ENCODE results near the gene CFLAR. TPM values are rescaled to one million over a fixed set of nuclear protein-coding genes. Genes with fewer than 3 reads are reported as not detected.

The CFLAR gene
- total and polyA plus RNA-seq, 2 experiments from 2014 or later = 5.1 to 13.5 TPM

DNA sequence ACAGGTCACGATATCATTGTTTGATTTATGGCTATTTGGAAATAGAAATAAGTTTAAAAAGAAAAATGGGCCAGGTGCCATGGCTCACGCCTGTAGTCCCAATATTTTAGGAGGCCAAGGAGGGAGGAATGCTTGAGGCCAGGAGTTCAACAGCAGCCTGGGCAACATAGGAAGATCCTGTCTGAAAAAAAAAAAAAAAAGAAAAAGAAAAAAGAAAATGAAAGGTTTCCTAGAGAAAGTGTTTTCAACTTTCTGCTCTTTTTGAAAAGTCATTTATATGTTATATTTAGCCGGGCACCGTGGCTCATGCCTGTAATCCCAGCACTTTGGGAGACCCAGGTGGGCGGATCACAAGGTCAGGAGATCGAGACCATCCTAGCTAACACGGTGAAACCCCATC is 41.0 kb upstream of the CFLAR start:
- Histone ChIP-seq H3K9me3 (ENCODE audit: low read depth) (no peaks in the 10 kb centered on the region), H3K4me3 (no peak overlapping the region), H3K36me3 (peaks cover 13% of the 10 kb centered on the region), H3K27me3 (no peaks in the 10 kb centered on the region), H3K4me1 (ENCODE audit: low read depth) (peaks cover 11% of the 10 kb centered on the region), H3K27ac (no peak overlapping the region)
- DNase-seq (ENCODE audit: low read depth in 1 of 2, low spot score in 1 of 2) = no peak
- TF ChIP-seq, protein P1, sequence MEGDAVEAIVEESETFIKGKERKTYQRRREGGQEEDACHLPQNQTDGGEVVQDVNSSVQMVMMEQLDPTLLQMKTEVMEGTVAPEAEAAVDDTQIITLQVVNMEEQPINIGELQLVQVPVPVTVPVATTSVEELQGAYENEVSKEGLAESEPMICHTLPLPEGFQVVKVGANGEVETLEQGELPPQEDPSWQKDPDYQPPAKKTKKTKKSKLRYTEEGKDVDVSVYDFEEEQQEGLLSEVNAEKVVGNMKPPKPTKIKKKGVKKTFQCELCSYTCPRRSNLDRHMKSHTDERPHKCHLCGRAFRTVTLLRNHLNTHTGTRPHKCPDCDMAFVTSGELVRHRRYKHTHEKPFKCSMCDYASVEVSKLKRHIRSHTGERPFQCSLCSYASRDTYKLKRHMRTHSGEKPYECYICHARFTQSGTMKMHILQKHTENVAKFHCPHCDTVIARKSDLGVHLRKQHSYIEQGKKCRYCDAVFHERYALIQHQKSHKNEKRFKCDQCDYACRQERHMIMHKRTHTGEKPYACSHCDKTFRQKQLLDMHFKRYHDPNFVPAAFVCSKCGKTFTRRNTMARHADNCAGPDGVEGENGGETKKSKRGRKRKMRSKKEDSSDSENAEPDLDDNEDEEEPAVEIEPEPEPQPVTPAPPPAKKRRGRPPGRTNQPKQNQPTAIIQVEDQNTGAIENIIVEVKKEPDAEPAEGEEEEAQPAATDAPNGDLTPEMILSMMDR (IDR thresholded peaks at IDR 0.05; ENCODE audit: low read depth, low read length) = no peak

- DNase-seq (ENCODE audit: low read depth in 1 of 2, low spot score in 1 of 2) = no peak
- TF ChIP-seq, protein P1 (IDR thresholded peaks at IDR 0.05; ENCODE audit: low read depth, low read length) = no peak
- Histone ChIP-seq H3K4me3 (no peak overlapping the region), H3K27me3 (no peaks in the 10 kb centered on the region), H3K36me3 (peaks cover 5% of the 10 kb centered on the region), H3K9me3 (ENCODE audit: low read depth) (no peaks in the 10 kb centered on the region), H3K4me1 (ENCODE audit: low read depth) (no peaks in the 10 kb centered on the region), H3K27ac (no peak overlapping the region)
Measured at GRCh38 chr2:201084863-201085262, 31.1 kb upstream of the CFLAR start.

- no peak for DNase-seq (ENCODE audit: low read depth in 1 of 2, low spot score in 1 of 2)
Measured at GRCh38 chr2:201090574-201090973, 25.4 kb upstream of the CFLAR start.

DNA sequence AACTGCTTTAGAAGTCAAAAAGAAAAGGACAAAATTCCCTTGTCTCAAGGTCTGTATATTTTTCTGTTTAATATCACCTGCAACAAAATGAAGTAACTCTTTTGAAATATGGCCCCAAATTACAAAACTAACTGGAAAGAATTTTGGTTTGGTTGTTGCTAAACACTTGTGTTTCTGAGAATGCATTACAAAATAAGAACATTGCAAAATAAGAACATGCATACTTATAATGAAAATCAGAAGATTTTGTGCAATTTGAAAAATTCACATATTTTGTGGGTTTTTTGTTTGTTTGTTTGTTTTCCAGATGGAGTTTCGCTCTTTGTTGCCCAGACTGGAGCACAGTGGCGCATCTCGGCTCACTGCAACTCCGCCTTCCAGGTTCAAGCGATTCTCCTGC is 22.4 kb upstream of the CFLAR start:
- TF ChIP-seq, protein P1 (IDR thresholded peaks at IDR 0.05; ENCODE audit: low read depth, low read length) = no peak
- Histone ChIP-seq H3K9me3 (ENCODE audit: low read depth) (no peaks in the 10 kb centered on the region), H3K36me3 (no peaks in the 10 kb centered on the region), H3K27me3 (no peaks in the 10 kb centered on the region), H3K4me3 (no peak overlapping the region), H3K27ac (no peak overlapping the region), H3K4me1 (ENCODE audit: low read depth) (no peaks in the 10 kb centered on the region)
- DNase-seq (ENCODE audit: low read depth in 1 of 2, low spot score in 1 of 2) = peak in 1 of 2 donors; percentile 54

More at GRCh38 chr2:201090574-201090973, 25.4 kb upstream of the CFLAR start:
- Histone ChIP-seq H3K27me3 (no peaks in the 10 kb centered on the region), H3K27ac (no peak overlapping the region), H3K36me3 (no peaks in the 10 kb centered on the region), H3K9me3 (ENCODE audit: low read depth) (no peaks in the 10 kb centered on the region), H3K4me1 (ENCODE audit: low read depth) (no peaks in the 10 kb centered on the region), H3K4me3 (no peak overlapping the region)
- TF ChIP-seq, protein P1 (IDR thresholded peaks at IDR 0.05; ENCODE audit: low read depth, low read length) = no peak

GRCh38 chr2:201100497-201100896 is 15.5 kb upstream of the CFLAR start:
- no peak for DNase-seq (ENCODE audit: low read depth in 1 of 2, low spot score in 1 of 2)
- no peaks in the 10 kb centered on the region for H3K36me3 ChIP-seq
- no peaks in the 10 kb centered on the region for H3K4me1 ChIP-seq (ENCODE audit: low read depth)
- H3K4me3 ChIP-seq = no peak overlapping the region
- H3K27ac ChIP-seq = no peak overlapping the region
- no peaks in the 10 kb centered on the region for H3K27me3 ChIP-seq
- no peaks in the 10 kb centered on the region for H3K9me3 ChIP-seq (ENCODE audit: low read depth)
- TF ChIP-seq, protein P1 (IDR thresholded peaks at IDR 0.05; ENCODE audit: low read depth, low read length) = no peak

DNA sequence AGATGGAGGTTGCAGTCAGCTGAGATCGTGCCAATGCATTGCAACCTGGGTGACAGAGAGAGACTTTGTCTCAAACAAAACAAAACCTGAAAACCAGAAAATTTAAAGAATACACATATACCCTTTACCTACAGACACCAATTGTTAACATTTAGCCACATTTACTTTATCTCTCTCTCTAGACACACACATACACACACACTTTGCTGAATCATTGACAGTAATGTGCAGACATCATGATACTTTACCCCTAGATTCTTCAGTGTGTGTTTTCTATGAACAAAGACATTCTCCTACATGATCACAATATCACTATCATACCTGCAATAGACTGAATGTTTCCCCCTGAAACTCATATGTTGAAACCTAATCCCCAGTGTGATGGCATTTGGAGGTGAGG is 10.2 kb upstream of the CFLAR start:
- TF ChIP-seq, protein P1 (IDR thresholded peaks at IDR 0.05; ENCODE audit: low read depth, low read length) = no peak
- H3K36me3 ChIP-seq = no peaks in the 10 kb centered on the region
- no peak overlapping the region for H3K27ac ChIP-seq
- no peak overlapping the region for H3K4me3 ChIP-seq
- no peak for DNase-seq (ENCODE audit: low read depth in 1 of 2, low spot score in 1 of 2)
- no peaks in the 10 kb centered on the region for H3K4me1 ChIP-seq (ENCODE audit: low read depth)
- no peaks in the 10 kb centered on the region for H3K9me3 ChIP-seq (ENCODE audit: low read depth)
- no peaks in the 10 kb centered on the region for H3K27me3 ChIP-seq
